Ishikawa (cell line): ENCODE data around the gene FBRSL1.

Source experiments
- CEBPB ChIP-seq: IDR thresholded peaks from 2 replicates; pipeline ENCODE4 v1.6.1; 2012
- CREB1 ChIP-seq: IDR thresholded peaks from 2 replicates; pipeline ENCODE4 v1.6.1; 2012; ENCODE audit warnings: low read depth
- EGR1 ChIP-seq: IDR thresholded peaks from 2 replicates; pipeline ENCODE4 v1.6.1; 2012
- EP300 ChIP-seq: IDR thresholded peaks from 2 replicates; pipeline ENCODE4 v1.6.1; 2012; ENCODE audit warnings: borderline replicate concordance
- FOXM1 ChIP-seq: IDR thresholded peaks from 2 replicates; pipeline ENCODE4 v1.6.1; 2012; ENCODE audit warnings: low read depth, borderline replicate concordance
- NFIC ChIP-seq: IDR thresholded peaks from 2 replicates; pipeline ENCODE4 v1.6.1; 2012
- RAD21 ChIP-seq: IDR thresholded peaks from 2 replicates; pipeline ENCODE4 v1.6.1; 2012; ENCODE audit warnings: low read depth
- TAF1 ChIP-seq: IDR thresholded peaks from 2 replicates; pipeline ENCODE4 v1.6.1; 2012; ENCODE audit warnings: low read depth, mild to moderate bottlenecking
- TCF12 ChIP-seq: IDR thresholded peaks from 2 replicates; pipeline ENCODE4 v1.6.1; 2012; ENCODE audit warnings: low read depth
- TEAD4 ChIP-seq: IDR thresholded peaks from 2 replicates; pipeline ENCODE4 v1.6.1; 2012
- YY1 ChIP-seq: IDR thresholded peaks from 2 replicates; pipeline ENCODE4 v1.6.1; 2012; ENCODE audit warnings: low read depth
- ZBTB7A ChIP-seq: IDR thresholded peaks from 2 replicates; pipeline ENCODE4 v1.6.1; 2012; ENCODE audit warnings: low read depth
- TF ChIP-seq, protein P1 (sequence below): IDR thresholded peaks from 2 replicates; pipeline ENCODE4 v1.6.1; 2012
- TF ChIP-seq, protein P2 (sequence below): IDR thresholded peaks from 2 replicates; pipeline ENCODE4 v1.6.1; 2012; ENCODE audit warnings: low read depth, mild to moderate bottlenecking
- TF ChIP-seq, protein P3 (sequence below): IDR thresholded peaks from 2 replicates; pipeline ENCODE4 v1.6.1; 2012

The FBRSL1 gene

DNA sequence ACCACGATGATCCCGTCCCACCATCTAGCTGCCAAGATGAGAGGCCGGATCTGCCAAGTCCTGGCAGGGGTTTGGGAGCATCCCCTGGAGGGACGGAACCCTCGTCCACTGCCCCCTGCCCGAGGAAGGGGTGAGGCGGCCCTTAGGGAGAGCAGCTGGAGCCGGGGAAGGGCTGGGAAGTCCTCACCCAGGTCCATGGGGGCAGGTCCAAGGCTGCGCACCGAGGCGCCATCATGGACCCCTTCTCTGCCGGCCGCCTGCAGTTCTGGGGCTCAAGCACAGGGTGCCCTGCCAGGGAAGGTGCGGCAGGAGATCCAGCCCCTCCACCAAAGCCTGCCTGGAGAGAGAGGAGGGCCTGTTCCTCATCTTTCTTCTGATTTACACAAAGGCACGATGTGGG is 17.6 kb upstream of the FBRSL1 start:
- TF ChIP-seq TAF1 (no peak), CREB1 (no peak), NFIC (no peak), EGR1 (no peak), YY1 (no peak), TCF12 (no peak), EP300 (no peak), FOXM1 (no peak), RAD21 (no peak), TEAD4 (no peak), CEBPB (no peak), ZBTB7A (no peak)
- TF ChIP-seq, protein P1, sequence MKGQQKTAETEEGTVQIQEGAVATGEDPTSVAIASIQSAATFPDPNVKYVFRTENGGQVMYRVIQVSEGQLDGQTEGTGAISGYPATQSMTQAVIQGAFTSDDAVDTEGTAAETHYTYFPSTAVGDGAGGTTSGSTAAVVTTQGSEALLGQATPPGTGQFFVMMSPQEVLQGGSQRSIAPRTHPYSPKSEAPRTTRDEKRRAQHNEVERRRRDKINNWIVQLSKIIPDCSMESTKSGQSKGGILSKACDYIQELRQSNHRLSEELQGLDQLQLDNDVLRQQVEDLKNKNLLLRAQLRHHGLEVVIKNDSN = no peak
- TF ChIP-seq, protein P2, sequence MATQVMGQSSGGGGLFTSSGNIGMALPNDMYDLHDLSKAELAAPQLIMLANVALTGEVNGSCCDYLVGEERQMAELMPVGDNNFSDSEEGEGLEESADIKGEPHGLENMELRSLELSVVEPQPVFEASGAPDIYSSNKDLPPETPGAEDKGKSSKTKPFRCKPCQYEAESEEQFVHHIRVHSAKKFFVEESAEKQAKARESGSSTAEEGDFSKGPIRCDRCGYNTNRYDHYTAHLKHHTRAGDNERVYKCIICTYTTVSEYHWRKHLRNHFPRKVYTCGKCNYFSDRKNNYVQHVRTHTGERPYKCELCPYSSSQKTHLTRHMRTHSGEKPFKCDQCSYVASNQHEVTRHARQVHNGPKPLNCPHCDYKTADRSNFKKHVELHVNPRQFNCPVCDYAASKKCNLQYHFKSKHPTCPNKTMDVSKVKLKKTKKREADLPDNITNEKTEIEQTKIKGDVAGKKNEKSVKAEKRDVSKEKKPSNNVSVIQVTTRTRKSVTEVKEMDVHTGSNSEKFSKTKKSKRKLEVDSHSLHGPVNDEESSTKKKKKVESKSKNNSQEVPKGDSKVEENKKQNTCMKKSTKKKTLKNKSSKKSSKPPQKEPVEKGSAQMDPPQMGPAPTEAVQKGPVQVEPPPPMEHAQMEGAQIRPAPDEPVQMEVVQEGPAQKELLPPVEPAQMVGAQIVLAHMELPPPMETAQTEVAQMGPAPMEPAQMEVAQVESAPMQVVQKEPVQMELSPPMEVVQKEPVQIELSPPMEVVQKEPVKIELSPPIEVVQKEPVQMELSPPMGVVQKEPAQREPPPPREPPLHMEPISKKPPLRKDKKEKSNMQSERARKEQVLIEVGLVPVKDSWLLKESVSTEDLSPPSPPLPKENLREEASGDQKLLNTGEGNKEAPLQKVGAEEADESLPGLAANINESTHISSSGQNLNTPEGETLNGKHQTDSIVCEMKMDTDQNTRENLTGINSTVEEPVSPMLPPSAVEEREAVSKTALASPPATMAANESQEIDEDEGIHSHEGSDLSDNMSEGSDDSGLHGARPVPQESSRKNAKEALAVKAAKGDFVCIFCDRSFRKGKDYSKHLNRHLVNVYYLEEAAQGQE = no peak
- TF ChIP-seq, protein P3, sequence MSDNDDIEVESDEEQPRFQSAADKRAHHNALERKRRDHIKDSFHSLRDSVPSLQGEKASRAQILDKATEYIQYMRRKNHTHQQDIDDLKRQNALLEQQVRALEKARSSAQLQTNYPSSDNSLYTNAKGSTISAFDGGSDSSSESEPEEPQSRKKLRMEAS = no peak

DNA sequence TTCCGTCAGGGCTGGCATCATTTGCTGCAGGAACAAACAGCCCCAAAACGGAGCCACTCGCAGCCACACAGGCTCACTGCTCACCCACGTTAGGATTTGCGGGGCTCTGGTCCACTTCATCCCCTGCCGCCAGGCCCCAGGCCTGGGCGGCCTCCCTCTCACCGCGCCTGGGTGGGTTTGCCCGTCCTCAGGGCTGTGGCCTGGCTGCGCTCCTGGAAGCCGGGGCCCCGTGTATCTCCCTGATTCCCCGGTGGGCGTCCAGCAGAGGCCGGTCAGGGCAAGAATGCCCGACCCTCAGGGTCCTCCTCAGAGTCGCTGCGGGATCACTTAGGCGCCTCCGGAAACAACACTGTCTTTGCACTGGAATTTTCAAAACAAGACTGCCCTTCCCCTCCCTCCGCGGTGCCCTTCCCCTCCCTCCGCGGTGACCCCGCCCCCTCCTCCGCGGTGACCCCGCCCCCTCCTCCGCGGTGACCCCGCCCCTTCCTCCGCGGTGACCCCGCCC is 15.7 kb upstream of the FBRSL1 start:
- TF ChIP-seq EGR1 (no peak), TAF1 (no peak), TEAD4 (no peak), EP300 (no peak), CEBPB (no peak), NFIC (no peak), RAD21 (no peak), FOXM1 (no peak), YY1 (no peak), ZBTB7A (no peak), CREB1 (no peak), TCF12 (no peak)
- TF ChIP-seq, protein P1 = no peak
- TF ChIP-seq, protein P3 = no peak
- TF ChIP-seq, protein P2 = no peak

DNA sequence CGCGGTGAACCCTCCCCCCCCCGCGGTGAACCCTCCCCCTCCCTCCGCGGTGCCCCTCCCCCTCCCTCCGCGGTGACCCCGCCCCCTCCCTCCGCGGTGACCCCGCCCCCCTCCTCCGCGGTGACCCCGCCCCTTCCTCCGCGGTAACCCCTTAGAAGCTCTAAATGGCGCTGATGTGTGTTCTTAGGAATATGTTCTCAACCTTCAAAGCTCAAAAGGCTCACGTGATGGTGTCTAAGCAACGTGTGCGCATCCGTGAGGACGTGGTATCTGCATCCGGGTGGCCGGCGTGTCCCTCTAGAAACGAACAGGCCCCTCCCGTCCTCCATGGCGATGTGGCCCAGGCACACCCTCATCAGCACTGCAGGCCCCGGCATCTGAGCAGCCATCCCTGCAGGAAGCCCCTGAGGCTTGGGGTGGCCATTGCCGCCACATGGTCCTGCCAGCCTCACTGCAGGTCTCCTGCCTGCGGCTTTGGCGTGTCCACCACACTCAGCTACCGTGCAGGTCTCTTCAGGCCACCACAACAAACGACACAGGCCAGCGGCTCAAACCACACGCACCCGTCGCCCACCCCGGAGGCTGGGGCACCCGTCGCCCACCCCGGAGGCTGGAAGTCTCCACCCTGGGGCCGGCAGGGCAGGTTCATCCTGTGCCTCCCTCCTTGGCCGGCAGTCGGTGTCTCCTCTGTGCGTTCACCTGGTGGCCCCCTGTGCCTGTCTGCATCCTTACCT is 14.5 kb upstream of the FBRSL1 start:
- TF ChIP-seq TAF1 (no peak), FOXM1 (no peak), RAD21 (no peak), TCF12 (no peak), CEBPB (no peak), EGR1 (no peak), CREB1 (no peak), YY1 (peak; percentile 54; the same call in 1 of the 2 replicates), ZBTB7A (0 out of 2 replicates have a peak, but pooled peaks have one; percentile 18), EP300 (no peak), NFIC (no peak), TEAD4 (no peak)
- TF ChIP-seq, protein P2 = no peak
- TF ChIP-seq, protein P3 = peak; percentile 33; the same call in 1 of the 2 replicates
- TF ChIP-seq, protein P1 = peak; percentile 78
